HEK293 (cell line): ENCODE measurements around the gene VOPP1.

ENCODE experiments used
- CTCF ChIA-PET: fragments of 350-600 bp; formaldehyde crosslinking; extraction: SDS; loops from one replicate; lab custom pipeline; 2021; ENCODE audit warnings: antibody characterized with exemption; lab: Yijun Ruan, JAX
- POLR2A ChIA-PET: fragments of 300-600 bp; formaldehyde crosslinking; extraction: SDS; loops from one replicate; lab custom pipeline; 2020; ENCODE audit warnings: antibody characterized with exemption, inconsistent platforms; lab: Yijun Ruan, JAX
- H3K27ac ChIP-seq: fragments of 200-500 bp; sonication (Bioruptor generic); 2 replicates; pipeline ENCODE4 v1.5.1; 2014; ENCODE audit warnings: low read depth, low read length, control low read depth, inconsistent platforms; ENCODE audit errors: extremely low read depth
- H3K36me3 ChIP-seq, 2 experiments: fragments of 200-500 bp in 1 of 2; sonication (Bioruptor generic) in 1 of 2; 1 replicate in 1 of 2; 2 replicates in 1 of 2; pipeline ENCODE4 v1.5.1; 2014 to 2017; ENCODE audit warnings: inconsistent platforms in 2 of 2, low read length in 2 of 2; ENCODE audit not compliant: control insufficient read depth in 2 of 2, insufficient read depth in 1 of 2
- H3K4me1 ChIP-seq: fragments of 200-500 bp; sonication (Bioruptor generic); 2 replicates; pipeline ENCODE4 v1.5.1; 2014; ENCODE audit warnings: mild to moderate bottlenecking, low read length, inconsistent platforms; ENCODE audit not compliant: control insufficient read depth, insufficient read depth
- H3K4me3 ChIP-seq: 2 replicates; pipeline ENCODE4 v1.5.1; 2011; ENCODE audit warnings: low read depth, mild to moderate bottlenecking, control low read depth, low read length, moderate library complexity
- H3K9me3 ChIP-seq: fragments of 200-500 bp; sonication (Bioruptor generic); 2 replicates; pipeline ENCODE4 v1.5.1; 2014; ENCODE audit warnings: low read depth, low read length, inconsistent platforms; ENCODE audit not compliant: control insufficient read depth, insufficient read depth
- KLF7 ChIP-seq: fragments of 450-650 bp; formaldehyde crosslinking; IDR thresholded peaks from 2 replicates; pipeline ENCODE4 v1.5.1; 2016; ENCODE audit warnings: missing biosample characterization, missing genetic modification characterization, borderline replicate concordance
- MYNN ChIP-seq: fragments of 450-650 bp; formaldehyde crosslinking; IDR thresholded peaks from 2 replicates; pipeline ENCODE4 v1.5.1; 2016; ENCODE audit warnings: missing biosample characterization, missing genetic modification characterization, borderline replicate concordance
- SP3 ChIP-seq: fragments of 450-650 bp; formaldehyde crosslinking; IDR thresholded peaks from 2 replicates; pipeline ENCODE4 v1.5.1; 2016; ENCODE audit warnings: missing biosample characterization, missing genetic modification characterization
- ZBTB11 ChIP-seq: fragments of 450-650 bp; formaldehyde crosslinking; conservative IDR thresholded peaks from 2 replicates; pipeline ENCODE4 v1.5.1; 2016; ENCODE audit warnings: low read depth, missing biosample characterization, missing genetic modification characterization
- ZBTB44 ChIP-seq: fragments of 450-650 bp; IDR thresholded peaks from 2 replicates; pipeline ENCODE4 v1.5.1; 2018; ENCODE audit warnings: missing biosample characterization, mild to moderate bottlenecking, missing genetic modification characterization
- ZNF121 ChIP-seq: fragments of 450-650 bp; formaldehyde crosslinking; IDR thresholded peaks from 2 replicates; pipeline ENCODE4 v1.5.1; 2016; ENCODE audit warnings: missing biosample characterization, missing genetic modification characterization
- ZNF19 ChIP-seq: fragments of 450-650 bp; formaldehyde crosslinking; IDR thresholded peaks from 2 replicates; pipeline ENCODE4; 2016; ENCODE audit warnings: missing biosample characterization, missing genetic modification characterization, low read depth
- ZNF23 ChIP-seq: fragments of 450-650 bp; formaldehyde crosslinking; IDR thresholded peaks from 2 replicates; pipeline ENCODE4 v1.5.1; 2016; ENCODE audit warnings: missing biosample characterization, missing genetic modification characterization, borderline replicate concordance
- ZNF555 ChIP-seq: fragments of 450-650 bp; formaldehyde crosslinking; conservative IDR thresholded peaks from 2 replicates; pipeline ENCODE4 v1.5.1; 2017; ENCODE audit warnings: missing biosample characterization, mild to moderate bottlenecking, missing genetic modification characterization, inconsistent platforms
- ZNF626 ChIP-seq: fragments of 450-650 bp; sonication (Bioruptor Pico); formaldehyde crosslinking; IDR thresholded peaks from 2 replicates; pipeline ENCODE4 v1.5.1; 2018; ENCODE audit warnings: missing biosample characterization, missing genetic modification characterization, inconsistent platforms
- ZNF704 ChIP-seq: fragments of 450-650 bp; formaldehyde crosslinking; IDR thresholded peaks from 2 replicates; pipeline ENCODE4 v1.5.1; 2016; ENCODE audit warnings: missing biosample characterization, missing genetic modification characterization
- ZNF785 ChIP-seq: fragments of 450-650 bp; formaldehyde crosslinking; IDR thresholded peaks from 2 replicates; pipeline ENCODE4 v1.5.1; 2016; ENCODE audit warnings: missing biosample characterization, missing genetic modification characterization
- ZNF837 ChIP-seq: fragments of 450-650 bp; formaldehyde crosslinking; IDR thresholded peaks from 2 replicates; pipeline ENCODE4 v1.5.1; 2016; ENCODE audit warnings: missing biosample characterization, missing genetic modification characterization
- TF ChIP-seq, protein P1 (sequence below): fragments of 450-650 bp; formaldehyde crosslinking; IDR thresholded peaks from 2 replicates; pipeline ENCODE4 v1.5.1; 2016; ENCODE audit warnings: missing biosample characterization, missing genetic modification characterization
- TF ChIP-seq, protein P2 (sequence below): fragments of 450-650 bp; formaldehyde crosslinking; IDR thresholded peaks from 2 replicates; pipeline ENCODE4 v1.5.1; 2016; ENCODE audit warnings: missing biosample characterization, missing genetic modification characterization

VOPP1 gene

DNA sequence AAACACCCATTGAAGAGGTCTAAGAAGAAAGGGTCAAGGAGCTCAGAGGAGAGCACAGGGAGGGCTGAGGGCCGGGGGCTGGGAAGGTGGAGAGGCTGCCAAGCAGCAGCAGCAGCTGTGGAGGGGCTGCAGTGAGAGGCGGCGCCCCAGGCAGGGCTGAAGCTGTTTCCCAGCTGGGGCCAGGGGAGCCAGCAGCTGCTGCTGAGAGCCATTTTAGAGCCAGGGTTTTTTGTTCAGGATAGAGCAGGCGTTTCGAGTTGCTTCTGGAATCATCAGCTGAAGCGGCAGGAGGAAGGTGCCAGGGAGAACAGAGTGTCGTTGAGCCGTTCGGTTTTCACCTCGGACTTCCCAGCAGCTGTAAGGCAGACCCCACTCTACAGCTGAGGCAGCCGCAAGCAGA, 144.5 kb downstream of the VOPP1 start:
- no peaks in the 10 kb centered on the region for H3K4me1 ChIP-seq
- ChIA-PET POLR2A (no interaction called here), CTCF (interaction anchor here (0.8 kb wide), 1 partner anchor 12 kb away, joined by 5 read pairs; no protein-coding TSS in a partner anchor)
- H3K4me3 ChIP-seq = no peak overlapping the region
- TF ChIP-seq ZNF19 (tag by site-specific recombination) = no peak
- TF ChIP-seq KLF7 (tag by site-specific recombination) = no peak
- TF ChIP-seq ZNF837 = no peak
- H3K36me3 ChIP-seq = peaks cover 0 to 10% of the 10 kb centered on the region in 2 experiments; a peak in 1 of 3 replicates
- no peak overlapping the region for H3K27ac ChIP-seq
- no peaks in the 10 kb centered on the region for H3K9me3 ChIP-seq

- ChIA-PET CTCF (interaction anchor here (0.6 to 0.8 kb wide), 2 partner anchors 12 to 675 kb away, joined by 3 to 5 read pairs; no protein-coding TSS in a partner anchor), POLR2A (no interaction called here)
- Histone ChIP-seq H3K4me3 (no peak overlapping the region), H3K9me3 (no peaks in the 10 kb centered on the region), H3K27ac (no peak overlapping the region), H3K36me3 (peaks cover 0 to 10% of the 10 kb centered on the region in 2 experiments; a peak in 1 of 3 replicates), H3K4me1 (no peaks in the 10 kb centered on the region)
- TF ChIP-seq ZNF555 (tag by site-specific recombination) = no peak
- TF ChIP-seq, protein P1, sequence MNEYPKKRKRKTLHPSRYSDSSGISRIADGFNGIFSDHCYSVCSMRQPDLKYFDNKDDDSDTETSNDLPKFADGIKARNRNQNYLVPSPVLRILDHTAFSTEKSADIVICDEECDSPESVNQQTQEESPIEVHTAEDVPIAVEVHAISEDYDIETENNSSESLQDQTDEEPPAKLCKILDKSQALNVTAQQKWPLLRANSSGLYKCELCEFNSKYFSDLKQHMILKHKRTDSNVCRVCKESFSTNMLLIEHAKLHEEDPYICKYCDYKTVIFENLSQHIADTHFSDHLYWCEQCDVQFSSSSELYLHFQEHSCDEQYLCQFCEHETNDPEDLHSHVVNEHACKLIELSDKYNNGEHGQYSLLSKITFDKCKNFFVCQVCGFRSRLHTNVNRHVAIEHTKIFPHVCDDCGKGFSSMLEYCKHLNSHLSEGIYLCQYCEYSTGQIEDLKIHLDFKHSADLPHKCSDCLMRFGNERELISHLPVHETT = no peak
- TF ChIP-seq SP3 (tag by site-specific recombination) = no peak
- TF ChIP-seq ZNF121 (tag by site-specific recombination) = no peak
- TF ChIP-seq, protein P2, sequence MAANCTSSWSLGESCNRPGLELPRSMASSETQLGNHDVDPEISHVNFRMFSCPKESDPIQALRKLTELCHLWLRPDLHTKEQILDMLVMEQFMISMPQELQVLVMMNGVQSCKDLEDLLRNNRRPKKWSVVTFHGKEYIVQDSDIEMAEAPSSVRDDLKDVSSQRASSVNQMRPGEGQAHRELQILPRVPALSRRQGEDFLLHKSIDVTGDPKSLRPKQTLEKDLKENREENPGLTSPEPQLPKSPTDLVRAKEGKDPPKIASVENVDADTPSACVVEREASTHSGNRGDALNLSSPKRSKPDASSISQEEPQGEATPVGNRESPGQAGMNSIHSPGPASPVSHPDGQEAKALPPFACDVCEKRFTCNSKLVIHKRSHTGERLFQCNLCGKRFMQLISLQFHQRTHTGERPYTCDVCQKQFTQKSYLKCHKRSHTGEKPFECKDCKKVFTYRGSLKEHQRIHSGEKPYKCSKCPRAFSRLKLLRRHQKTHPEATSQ (tag by site-specific recombination) = no peak
- TF ChIP-seq MYNN (tag by site-specific recombination) = no peak
- TF ChIP-seq ZNF704 = no peak
- TF ChIP-seq ZNF626 = no peak
- TF ChIP-seq ZBTB11 = no peak
- TF ChIP-seq ZNF23 (tag by site-specific recombination) = no peak
- TF ChIP-seq ZBTB44 (tag by site-specific recombination) = no peak
- no peak for TF ChIP-seq ZNF785 (tag by site-specific recombination)
Observed at GRCh38 chr7:55427342-55427741, 145.0 kb downstream of the VOPP1 start.
